ENCODE results near the gene PRDM16. TPM values are rescaled to one million over a fixed set of nuclear protein-coding genes. Genes with fewer than 3 reads are reported as not detected.

The PRDM16 gene
- total and polyA plus RNA-seq, 2 of the 8 experiments (the other 6 are each of a cell fraction or from before 2014, with no cell fraction given), result 0.39 to 0.43 TPM

GRCh38 chr1:3139451-3139852 lies 70.4 kb downstream of the PRDM16 start:
- Histone ChIP-seq H2BK20ac (ENCODE audit: low read length) (no peak overlapping the region), H4K8ac (ENCODE audit: extremely low read depth, insufficient read depth, low read length) (no peak overlapping the region), H3K18ac (ENCODE audit: extremely low read depth, low read length) (no peak overlapping the region), H3K27ac (ENCODE audit: low read depth, low read length) (no peak overlapping the region), H4K20me1 (replicated peaks in 1 of 2; ENCODE audit: control insufficient read depth in 1 of 2, insufficient read depth in 2 of 2, low read length in 2 of 2) (no peaks in the 10 kb centered on the region), H3K23me2 (ENCODE audit: low read depth, low read length) (no peaks in the 10 kb centered on the region), H3K4me1 (replicated peaks in 1 of 4; ENCODE audit: control insufficient read depth in 3 of 4, insufficient read depth in 4 of 4, low read length in 3 of 4) (peaks cover 0 to 5% (median 3%) of the 10 kb centered on the region in 4 experiments; a peak in 4 of 7 replicates), H2AK5ac (ENCODE audit: low read depth, low read length) (no peak overlapping the region), H2BK120ac (replicated peaks; ENCODE audit: low read depth, low read length) (no peak overlapping the region), H3K27me3 (replicated peaks in 1 of 4; ENCODE audit: control insufficient read depth in 3 of 4, extremely low read depth in 1 of 4, insufficient read depth in 3 of 4, low read length in 3 of 4) (no peaks in the 10 kb centered on the region), H3K9me3 (ENCODE audit: insufficient read depth in 2 of 2, low read depth in 1 of 2, low read length in 1 of 2) (no peaks in the 10 kb centered on the region), H2BK5ac (ENCODE audit: low read depth, low read length) (no peak overlapping the region), H4K5ac (ENCODE audit: insufficient read length, low read depth, low read length) (no peak overlapping the region), H2AFZ (ENCODE audit: low read length) (no peak overlapping the region), H3K4me2 (ENCODE audit: insufficient read depth in 1 of 2, low read depth in 2 of 2, low read length in 2 of 2) (no peak overlapping the region), H3K23ac (ENCODE audit: insufficient read length) (no peak overlapping the region), H2BK15ac (ENCODE audit: low read length) (no peak overlapping the region), H3K79me2 (ENCODE audit: control insufficient read depth in 1 of 2, insufficient read depth in 2 of 2, low read length in 2 of 2) (no peaks in the 10 kb centered on the region), H3K14ac (ENCODE audit: insufficient read length) (no peak overlapping the region), H3K4ac (replicated peaks; ENCODE audit: insufficient read length, low read depth, low read length) (no peak overlapping the region), H2BK12ac (ENCODE audit: low read depth, low read length) (no peak overlapping the region), H3K56ac (replicated peaks; ENCODE audit: insufficient read length, low read depth, low read length) (no peak overlapping the region), H3K4me3 (ENCODE audit: extremely low read depth in 1 of 4, insufficient read depth in 2 of 4, low read depth in 3 of 4, low read length in 4 of 4) (no peak overlapping the region), H3K36me3 (ENCODE audit: control insufficient read depth in 2 of 4, insufficient read depth in 4 of 4, low read length in 3 of 4) (no peaks in the 10 kb centered on the region), H3K9ac (replicated peaks in 1 of 4; ENCODE audit: extremely low read depth in 1 of 4, low read depth in 3 of 4, low read length in 3 of 4) (no peak overlapping the region), H3K79me1 (ENCODE audit: low read depth, low read length) (no peaks in the 10 kb centered on the region), H4K91ac (replicated peaks; ENCODE audit: insufficient read length, low read length) (no peak overlapping the region)
- POLR2A ChIA-PET (ENCODE audit: partially characterized antibody), result no interaction called here
- TF ChIP-seq RXRA (IDR thresholded peaks at IDR 0.05; ENCODE audit: insufficient read depth, low read depth, low read length), result no peak
- TF ChIP-seq EGR1 (IDR thresholded peaks at IDR 0.05; ENCODE audit: borderline replicate concordance, low read depth, low read length), result no peak
- TF ChIP-seq CEBPB (IDR thresholded peaks at IDR 0.05; ENCODE audit: low read depth, low read length), result no peak
- CTCF ChIA-PET (ENCODE audit: partially characterized antibody), result interaction anchor here (1.0 kb wide), 1 partner anchor 142 kb away, joined by 3 read pairs; no protein-coding TSS in a partner anchor
- no peak for FAIRE-seq
- DNase-seq (ENCODE audit: low read depth in 1 of 2, low spot score in 2 of 2), result no peak
- WGBS, 2 experiments (ENCODE audit: extremely low coverage in 1 of 2, insufficient coverage in 1 of 2, insufficient read length in 1 of 2, insufficient replicate concordance in 2 of 2, low coverage in 1 of 2, low lambda C conversion rate in 2 of 2, missing lambda C conversion rate in 1 of 2), result 89% methylated on average over 16 of the region's 16 CpGs; no CpG with 5 or more reads in 1 of the 2 experiments

Measured in H1 (cell line).